ENCODE results near the gene NDST1.

GRCh38 chr5:150532151-150532550, 24.2 kb downstream of the NDST1 start:
- TF ChIP-seq, protein P1, sequence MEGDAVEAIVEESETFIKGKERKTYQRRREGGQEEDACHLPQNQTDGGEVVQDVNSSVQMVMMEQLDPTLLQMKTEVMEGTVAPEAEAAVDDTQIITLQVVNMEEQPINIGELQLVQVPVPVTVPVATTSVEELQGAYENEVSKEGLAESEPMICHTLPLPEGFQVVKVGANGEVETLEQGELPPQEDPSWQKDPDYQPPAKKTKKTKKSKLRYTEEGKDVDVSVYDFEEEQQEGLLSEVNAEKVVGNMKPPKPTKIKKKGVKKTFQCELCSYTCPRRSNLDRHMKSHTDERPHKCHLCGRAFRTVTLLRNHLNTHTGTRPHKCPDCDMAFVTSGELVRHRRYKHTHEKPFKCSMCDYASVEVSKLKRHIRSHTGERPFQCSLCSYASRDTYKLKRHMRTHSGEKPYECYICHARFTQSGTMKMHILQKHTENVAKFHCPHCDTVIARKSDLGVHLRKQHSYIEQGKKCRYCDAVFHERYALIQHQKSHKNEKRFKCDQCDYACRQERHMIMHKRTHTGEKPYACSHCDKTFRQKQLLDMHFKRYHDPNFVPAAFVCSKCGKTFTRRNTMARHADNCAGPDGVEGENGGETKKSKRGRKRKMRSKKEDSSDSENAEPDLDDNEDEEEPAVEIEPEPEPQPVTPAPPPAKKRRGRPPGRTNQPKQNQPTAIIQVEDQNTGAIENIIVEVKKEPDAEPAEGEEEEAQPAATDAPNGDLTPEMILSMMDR (conservative IDR thresholded peaks at IDR 0.05; ENCODE audit: low read length): no peak
- TF ChIP-seq EZH2phosphoT487 (IDR thresholded peaks at IDR 0.05; ENCODE audit: borderline replicate concordance, low read depth, low read length): no peak
